Urinary bladder (tissue), 4 donors: Measurements from ENCODE around the gene ADARB1. TPM values are rescaled to one million over a fixed set of nuclear protein-coding genes. Genes with fewer than 3 reads are reported as not detected.

Experiments used
- DNase-seq: peaks from one replicate; pipeline ENCODE4 v3.0.0-alpha.2; 2015; ENCODE audit errors: extremely low spot score
- H3K27ac ChIP-seq: one replicate; pipeline ENCODE4 v1.5.1; 2013; ENCODE audit warnings: low read depth, mild to moderate bottlenecking, moderate library complexity
- H3K36me3 ChIP-seq: one replicate; pipeline ENCODE4 v1.6.1; 2013; ENCODE audit warnings: mild to moderate bottlenecking, moderate library complexity; ENCODE audit not compliant: insufficient read depth
- H3K4me1 ChIP-seq: one replicate; pipeline ENCODE4 v1.6.1; 2013; ENCODE audit warnings: mild to moderate bottlenecking, moderate library complexity; ENCODE audit not compliant: insufficient read depth
- H3K4me3 ChIP-seq: one replicate; pipeline ENCODE4 v1.5.1; 2013; ENCODE audit warnings: low read depth, low read length
- WGBS: extraction: QIAGEN DNeasy Blood & Tissue Kit; methylation state at CpG from one replicate; pipeline ENCODE4 v1.1.7; 2013; 5-methylcytosine and 5-hydroxymethylcytosine counted together
- polyA plus RNA-seq: library from polyadenylated mRNA; stranded (reverse); fragments of 200-250 nt; gene quantifications from one replicate; pipeline ENCODE4 v1.2.3, GENCODE V29; 2013
- total RNA-seq: library from RNA; depleted of rRNA; stranded (reverse); fragments of >200 nt; gene quantifications from one replicate; pipeline ENCODE4 v1.2.3, GENCODE V29; 2014
- donor health status: healthy with polysubstance abuse.
- donor health status: healthy.

Gene ADARB1
- total and polyA plus RNA-seq, 2 donors = 35.3 to 79.8 TPM

- no peak overlapping the region for H3K27ac ChIP-seq
- no peak for DNase-seq
- H3K4me3 ChIP-seq = no peak overlapping the region
- 78% methylated on average over 1 of the region's 1 CpG for WGBS
- no peaks in the 10 kb centered on the region for H3K4me1 ChIP-seq
- H3K36me3 ChIP-seq = peaks cover 3% of the 10 kb centered on the region
Observed at GRCh38 chr21:45182958-45183357, 108.6 kb downstream of the ADARB1 start.

- H3K4me1 ChIP-seq = no peaks in the 10 kb centered on the region
- no peak overlapping the region for H3K4me3 ChIP-seq
- peaks cover 3% of the 10 kb centered on the region for H3K36me3 ChIP-seq
- WGBS = 50% methylated on average over 2 of the region's 2 CpGs
- H3K27ac ChIP-seq = no peak overlapping the region
- no peak for DNase-seq
Observed at GRCh38 chr21:45183852-45184251, 109.5 kb downstream of the ADARB1 start.

- 93% methylated on average over 11 of the region's 11 CpGs for WGBS
- no peak for DNase-seq
- Histone ChIP-seq H3K36me3 (peaks cover 3% of the 10 kb centered on the region), H3K4me3 (no peak overlapping the region), H3K4me1 (no peaks in the 10 kb centered on the region), H3K27ac (no peak overlapping the region)
Observed at GRCh38 chr21:45184869-45185268, 110.5 kb downstream of the ADARB1 start.

- Histone ChIP-seq H3K27ac (no peak overlapping the region), H3K4me1 (no peaks in the 10 kb centered on the region), H3K36me3 (peaks cover 3% of the 10 kb centered on the region), H3K4me3 (no peak overlapping the region)
- WGBS = 97% methylated on average over 1 of the region's 1 CpG
- no peak for DNase-seq
Observed at GRCh38 chr21:45186709-45187108, 112.3 kb downstream of the ADARB1 start.

- Histone ChIP-seq H3K27ac (no peak overlapping the region), H3K4me1 (no peaks in the 10 kb centered on the region), H3K36me3 (peaks cover 3% of the 10 kb centered on the region), H3K4me3 (no peak overlapping the region)
- 99% methylated on average over 1 of the region's 1 CpG for WGBS
- no peak for DNase-seq
Observed at GRCh38 chr21:45187646-45188045, 113.3 kb downstream of the ADARB1 start.

GRCh38 chr21:45190013-45190412 lies 115.6 kb downstream of the ADARB1 start:
- DNase-seq = no peak
- H3K27ac ChIP-seq = no peak overlapping the region
- over 99% methylated on average over 2 of the region's 2 CpGs for WGBS
- H3K36me3 ChIP-seq = peaks cover 3% of the 10 kb centered on the region
- no peak overlapping the region for H3K4me3 ChIP-seq
- H3K4me1 ChIP-seq = no peaks in the 10 kb centered on the region

- no peaks in the 10 kb centered on the region for H3K36me3 ChIP-seq
- 65% methylated on average over 3 of the region's 3 CpGs for WGBS
Observed at GRCh38 chr21:45192332-45192731, 118.0 kb downstream of the ADARB1 start.

GRCh38 chr21:45196620-45197019 lies 122.2 kb downstream of the ADARB1 start:
- no peak overlapping the region for H3K27ac ChIP-seq
- H3K4me3 ChIP-seq = no peak overlapping the region
- no peaks in the 10 kb centered on the region for H3K36me3 ChIP-seq
- DNase-seq = no peak
- WGBS = 94% methylated on average over 5 of the region's 5 CpGs
- no peaks in the 10 kb centered on the region for H3K4me1 ChIP-seq

More at GRCh38 chr21:45192332-45192731, 118.0 kb downstream of the ADARB1 start:
- H3K27ac ChIP-seq = no peak overlapping the region
- no peak overlapping the region for H3K4me3 ChIP-seq
- no peak for DNase-seq
- H3K4me1 ChIP-seq = no peaks in the 10 kb centered on the region

GRCh38 chr21:45199201-45199600 lies 124.8 kb downstream of the ADARB1 start:
- no peaks in the 10 kb centered on the region for H3K36me3 ChIP-seq

GRCh38 chr21:45200031-45200430 lies 125.7 kb downstream of the ADARB1 start:
- Histone ChIP-seq H3K27ac (no peak overlapping the region), H3K36me3 (no peaks in the 10 kb centered on the region), H3K4me1 (no peaks in the 10 kb centered on the region), H3K4me3 (no peak overlapping the region)
- WGBS = 94% methylated on average over 8 of the region's 8 CpGs
- no peak for DNase-seq

More at GRCh38 chr21:45199201-45199600, 124.8 kb downstream of the ADARB1 start:
- H3K4me1 ChIP-seq = no peaks in the 10 kb centered on the region
- no peak overlapping the region for H3K27ac ChIP-seq
- no peak overlapping the region for H3K4me3 ChIP-seq
- no peak for DNase-seq
- 83% methylated on average over 7 of the region's 7 CpGs for WGBS

GRCh38 chr21:45200581-45201296 lies 126.4 kb downstream of the ADARB1 start:
- Histone ChIP-seq H3K4me1 (no peaks in the 10 kb centered on the region), H3K36me3 (no peaks in the 10 kb centered on the region), H3K4me3 (no peak overlapping the region), H3K27ac (no peak overlapping the region)
- DNase-seq = no peak
- WGBS = 82% methylated on average over 16 of the region's 16 CpGs

GRCh38 chr21:45202344-45202743 lies 128.0 kb downstream of the ADARB1 start:
- Histone ChIP-seq H3K4me1 (no peaks in the 10 kb centered on the region), H3K27ac (no peak overlapping the region), H3K36me3 (no peaks in the 10 kb centered on the region), H3K4me3 (no peak overlapping the region)
- DNase-seq = no peak
- WGBS = 86% methylated on average over 9 of the region's 9 CpGs

- 81% methylated on average over 16 of the region's 16 CpGs for WGBS
- no peak overlapping the region for H3K4me3 ChIP-seq
- H3K36me3 ChIP-seq = no peaks in the 10 kb centered on the region
Observed at GRCh38 chr21:45202889-45203288, 128.5 kb downstream of the ADARB1 start.

GRCh38 chr21:45203983-45204382 lies 129.6 kb downstream of the ADARB1 start:
- no peak overlapping the region for H3K27ac ChIP-seq
- WGBS = 77% methylated on average over 8 of the region's 8 CpGs
- no peaks in the 10 kb centered on the region for H3K4me1 ChIP-seq
- DNase-seq = no peak
- H3K36me3 ChIP-seq = no peaks in the 10 kb centered on the region
- no peak overlapping the region for H3K4me3 ChIP-seq

More at GRCh38 chr21:45202889-45203288, 128.5 kb downstream of the ADARB1 start:
- DNase-seq = no peak
- Histone ChIP-seq H3K4me1 (no peaks in the 10 kb centered on the region), H3K27ac (no peak overlapping the region)
